Right lobe of liver (tissue), 4 donors: ENCODE measurements around the gene ZNF511.

Experiments
- POLR2A ChIP-seq: fragments of 450-650 bp; IDR thresholded peaks from one replicate; pipeline ENCODE4 v1.6.1; 2017; ENCODE audit warnings: antibody characterized with exemption, mild to moderate bottlenecking
- TF ChIP-seq, protein P1 (sequence below), 4 donors: fragments of 200-600 bp in 3 of 4; fragments of 450-650 bp in 1 of 4; IDR thresholded peaks; one replicate each; pipeline versions ENCODE4 v1.5.1 to v1.8.0; 2016 to 2022; ENCODE audit warnings: antibody characterized with exemption in 4 of 4, mild to moderate bottlenecking in 2 of 4
- donor health status: DM: no; HTN: no; CAD: no.
- donor health status: DM: no; HTN: no; CAD: no.
- donor health status: DM: no; HTN: yes; CAD: no.

DNA sequence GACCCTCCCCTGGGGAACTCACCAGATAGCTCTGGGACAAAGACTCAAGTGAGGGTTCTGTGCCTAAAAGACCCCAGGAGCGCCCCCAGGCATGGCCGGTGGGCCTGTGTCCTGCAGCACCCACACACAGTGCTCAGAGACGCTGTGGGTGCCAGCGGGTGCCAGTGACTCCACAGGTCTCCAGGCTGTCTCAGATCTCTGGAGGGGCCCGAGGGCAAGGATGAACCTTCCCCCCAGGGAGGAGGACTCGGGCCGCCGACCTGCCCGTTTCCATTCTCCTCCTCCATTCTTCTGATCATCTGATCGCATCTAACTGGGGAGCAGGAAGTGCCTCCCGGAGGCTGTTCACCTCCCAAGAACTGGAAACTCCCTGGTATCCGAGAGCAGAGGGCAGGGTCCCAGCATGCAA is 33.0 kb upstream of the ZNF511 start:
- TF ChIP-seq POLR2A, result no peak
- TF ChIP-seq, protein P1, sequence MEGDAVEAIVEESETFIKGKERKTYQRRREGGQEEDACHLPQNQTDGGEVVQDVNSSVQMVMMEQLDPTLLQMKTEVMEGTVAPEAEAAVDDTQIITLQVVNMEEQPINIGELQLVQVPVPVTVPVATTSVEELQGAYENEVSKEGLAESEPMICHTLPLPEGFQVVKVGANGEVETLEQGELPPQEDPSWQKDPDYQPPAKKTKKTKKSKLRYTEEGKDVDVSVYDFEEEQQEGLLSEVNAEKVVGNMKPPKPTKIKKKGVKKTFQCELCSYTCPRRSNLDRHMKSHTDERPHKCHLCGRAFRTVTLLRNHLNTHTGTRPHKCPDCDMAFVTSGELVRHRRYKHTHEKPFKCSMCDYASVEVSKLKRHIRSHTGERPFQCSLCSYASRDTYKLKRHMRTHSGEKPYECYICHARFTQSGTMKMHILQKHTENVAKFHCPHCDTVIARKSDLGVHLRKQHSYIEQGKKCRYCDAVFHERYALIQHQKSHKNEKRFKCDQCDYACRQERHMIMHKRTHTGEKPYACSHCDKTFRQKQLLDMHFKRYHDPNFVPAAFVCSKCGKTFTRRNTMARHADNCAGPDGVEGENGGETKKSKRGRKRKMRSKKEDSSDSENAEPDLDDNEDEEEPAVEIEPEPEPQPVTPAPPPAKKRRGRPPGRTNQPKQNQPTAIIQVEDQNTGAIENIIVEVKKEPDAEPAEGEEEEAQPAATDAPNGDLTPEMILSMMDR (IDR thresholded peaks at IDR 0.05), result no peak
